Psoas muscle (tissue), 8 donors: ENCODE measurements around the gene CFAP298. TPM values are rescaled to one million over a fixed set of nuclear protein-coding genes. Genes with fewer than 3 reads are reported as not detected.

Experiments used
- ATAC-seq, 4 donors: fragments of 200-7000 bp; cut with Tn5 transposase; one replicate each; pipeline ENCODE4 v1.9.1; 2020; ENCODE audit warnings: moderate library complexity in 3 of 4, mild to moderate bottlenecking in 2 of 4
- DNase-seq, 2 donors: peaks; one replicate each; pipeline ENCODE4 v3.0.0-alpha.2; 2020
- H3K27ac ChIP-seq: fragments of 200-600 bp; one replicate; pipeline ENCODE4 v1.8.0; 2022
- H3K27me3 ChIP-seq, 3 donors: fragments of 200-600 bp in 1 of 3; one replicate each; pipeline versions ENCODE4 v1.6.1 to v1.8.0; 2013 to 2022; ENCODE audit warnings: low read length in 2 of 3, mild to moderate bottlenecking in 2 of 3, moderate library complexity in 1 of 3; ENCODE audit not compliant: insufficient read depth in 3 of 3
- H3K36me3 ChIP-seq, 2 donors: fragments of 200-600 bp in 1 of 2; one replicate each; pipeline versions ENCODE4 v1.6.1 to v1.8.0; 2013 to 2022; ENCODE audit warnings: low read depth in 1 of 2, mild to moderate bottlenecking in 1 of 2, moderate library complexity in 1 of 2; ENCODE audit not compliant: insufficient read depth in 1 of 2
- H3K4me1 ChIP-seq: fragments of 200-600 bp; one replicate; pipeline ENCODE4 v1.8.0; 2022
- H3K4me3 ChIP-seq: fragments of 200-600 bp; one replicate; pipeline ENCODE4 v1.8.0; 2022; ENCODE audit warnings: mild to moderate bottlenecking
- H3K9me3 ChIP-seq: fragments of 200-600 bp; one replicate; pipeline ENCODE4 v1.8.0; 2022
- CTCF ChIP-seq: fragments of 200-600 bp; IDR thresholded peaks from one replicate; pipeline ENCODE4 v1.8.0; 2022; ENCODE audit warnings: antibody characterized with exemption
- WGBS, 3 donors: extraction: QIAGEN DNeasy Blood & Tissue Kit; methylation state at CpG; one replicate each; pipeline versions ENCODE4 v1.1.6 to v1.1.7; 2013; 5-methylcytosine and 5-hydroxymethylcytosine counted together
- intact Hi-C, 2 donors: fragments of 100-400 bp; cut with DNase I; formaldehyde crosslinking; loops; one replicate each; pipeline versions ENCODE4 v1.11.0 to v1.14.2; 2022
- polyA plus RNA-seq, 3 donors: library from polyadenylated mRNA; stranded (reverse); fragments of 200-250 nt; gene quantifications; one replicate each; pipeline ENCODE4 v1.2.3, GENCODE V29; 2013
- total RNA-seq, 4 donors: library from RNA; stranded (reverse); fragmentation: NEBNext Ultra II Directional in 2 of 4; extraction: Animal tissue kit (Norgen Biotek cat#: 25700) in 2 of 4; gene quantifications; one replicate each; pipeline versions ENCODE4 v1.2.1 to v1.2.4, GENCODE V29; 2021 to 2023
- donor health status: healthy with polysubstance abuse.
- donor health status: DM: no; HTN: no; CAD: no; lungs with moderate emphysema.
- donor health status: Bipolar disorder and iron deficiency.
- donor health status: healthy.
- donor health status: DM: yes; HTN: yes; CAD: no.
- donor health status: DM: no; HTN: no; CAD: no.
- donor health status: DM: no; HTN: no; CAD: no.
- donor health status: DM: yes; HTN: yes; CAD: no.

Gene CFAP298
- total and polyA plus RNA-seq, 7 donors, result 24.6 to 64.8 (median 31.6) TPM

- no peak overlapping the region for H3K4me3 ChIP-seq
- ATAC-seq, result no peak
- TF ChIP-seq CTCF, result no peak
- H3K36me3 ChIP-seq, result no peaks in the 10 kb centered on the region
- no peak overlapping the region for H3K27ac ChIP-seq
- WGBS, 3 donors, result 66 to 77% (median 68%) methylated on average over 1 of the region's 1 CpG
- H3K27me3 ChIP-seq, result no peaks in the 10 kb centered on the region
- DNase-seq, result no peak
- H3K4me1 ChIP-seq, result no peaks in the 10 kb centered on the region
- intact Hi-C loops, result no loop called here
- H3K9me3 ChIP-seq, result no peaks in the 10 kb centered on the region
These were observed 62.7 kb downstream of the CFAP298 start for GRCh38 chr21:32549440-32549839.

Other genes starting within 250 kb of the CFAP298 start
- gene URB1, start 219.4 kb downstream of the CFAP298 start, total RNA-seq, result 10 to 100 TPM; 12.9 to 19.8 (median 17.9) TPM
- gene URB1, start 219.4 kb downstream of the CFAP298 start, polyA plus RNA-seq, result 1 to 10 TPM; 4.8 to 9.5 (median 8.1) TPM
- 10 to 100 TPM in 1 of 4 donors, 1 to 10 TPM in 3; 5.5 to 10.7 (median 7.3) TPM for gene EVA1C, start 199.7 kb downstream of the CFAP298 start, total RNA-seq
- gene EVA1C, start 199.7 kb downstream of the CFAP298 start, polyA plus RNA-seq, result 1 to 10 TPM; 5.6 to 9.7 (median 5.8) TPM
- 1 to 10 TPM in 1 of 4 donors, under 1 TPM in 2, not detected in 1; 0.38 to 1.0 (median 0.63) TPM for gene TCP10L, start 26.9 kb downstream of the CFAP298 start, total RNA-seq
- 1 to 10 TPM in 1 of 3 donors, under 1 TPM in 2; 0.27 to 1.9 (median 0.35) TPM for gene TCP10L, start 26.9 kb downstream of the CFAP298 start, polyA plus RNA-seq
- 10 to 100 TPM; 10.4 to 12.2 (median 11.5) TPM for gene SYNJ1, start 115.6 kb upstream of the CFAP298 start, total RNA-seq
- gene SYNJ1, start 115.6 kb upstream of the CFAP298 start, polyA plus RNA-seq, result 10 to 100 TPM in 1 of 3 donors, 1 to 10 TPM in 2; 5.9 to 14.8 (median 8.3) TPM
- gene PAXBP1, start 159.4 kb upstream of the CFAP298 start, total RNA-seq, result 10 to 100 TPM in 3 of 4 donors, 1 to 10 TPM in 1; 9.6 to 18.7 (median 13.6) TPM
- 10 to 100 TPM in 1 of 3 donors, 1 to 10 TPM in 2; 9.6 to 15.3 (median 10.0) TPM for gene PAXBP1, start 159.4 kb upstream of the CFAP298 start, polyA plus RNA-seq